ENCODE results near the gene NEGR1. TPM values are rescaled to one million over a fixed set of nuclear protein-coding genes. Genes with fewer than 3 reads are reported as not detected.

Gene NEGR1
- total RNA-seq, 1 experiment from 2014 or later = 0.44 TPM

- no peaks in the 10 kb centered on the region for H3F3A ChIP-seq (ENCODE audit: insufficient read depth, low read depth)
- no peak overlapping the region for H3K27ac ChIP-seq
- H2AFZ ChIP-seq = no peak overlapping the region
- no peak overlapping the region for H3K4me2 ChIP-seq
- H4K20me1 ChIP-seq (ENCODE audit: insufficient read depth) = no peaks in the 10 kb centered on the region
- H3K9me3 ChIP-seq (ENCODE audit: insufficient read depth, low read depth) = no peaks in the 10 kb centered on the region
- POLR2A ChIA-PET (ENCODE audit: unreplicated experiment) = no interaction called here
- H3K36me3 ChIP-seq (ENCODE audit: low read depth) = no peaks in the 10 kb centered on the region
- TF ChIP-seq, protein P1, sequence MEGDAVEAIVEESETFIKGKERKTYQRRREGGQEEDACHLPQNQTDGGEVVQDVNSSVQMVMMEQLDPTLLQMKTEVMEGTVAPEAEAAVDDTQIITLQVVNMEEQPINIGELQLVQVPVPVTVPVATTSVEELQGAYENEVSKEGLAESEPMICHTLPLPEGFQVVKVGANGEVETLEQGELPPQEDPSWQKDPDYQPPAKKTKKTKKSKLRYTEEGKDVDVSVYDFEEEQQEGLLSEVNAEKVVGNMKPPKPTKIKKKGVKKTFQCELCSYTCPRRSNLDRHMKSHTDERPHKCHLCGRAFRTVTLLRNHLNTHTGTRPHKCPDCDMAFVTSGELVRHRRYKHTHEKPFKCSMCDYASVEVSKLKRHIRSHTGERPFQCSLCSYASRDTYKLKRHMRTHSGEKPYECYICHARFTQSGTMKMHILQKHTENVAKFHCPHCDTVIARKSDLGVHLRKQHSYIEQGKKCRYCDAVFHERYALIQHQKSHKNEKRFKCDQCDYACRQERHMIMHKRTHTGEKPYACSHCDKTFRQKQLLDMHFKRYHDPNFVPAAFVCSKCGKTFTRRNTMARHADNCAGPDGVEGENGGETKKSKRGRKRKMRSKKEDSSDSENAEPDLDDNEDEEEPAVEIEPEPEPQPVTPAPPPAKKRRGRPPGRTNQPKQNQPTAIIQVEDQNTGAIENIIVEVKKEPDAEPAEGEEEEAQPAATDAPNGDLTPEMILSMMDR (conservative IDR thresholded peaks at IDR 0.05) = no peak
- no peak for TF ChIP-seq EZH2 (IDR thresholded peaks at IDR 0.05; ENCODE audit: low read depth)
- H3K4me1 ChIP-seq (replicated peaks; ENCODE audit: insufficient read depth) = no peaks in the 10 kb centered on the region
- no peaks in the 10 kb centered on the region for H3K27me3 ChIP-seq (ENCODE audit: insufficient read depth, low read depth)
- H3K9me2 ChIP-seq (ENCODE audit: insufficient read depth) = no peaks in the 10 kb centered on the region
- no TSS peak for BruUV-seq (replicated peaks)
- intact Hi-C loops (cut with micrococcal nuclease; ENCODE audit: unreplicated experiment) = no loop called here
- no peak overlapping the region for H3K4me3 ChIP-seq
- CTCF ChIA-PET = no interaction called here
- no peak for DNase-seq
- H3K79me2 ChIP-seq (ENCODE audit: low read depth) = no peaks in the 10 kb centered on the region
Observed at GRCh38 chr1:71667216-71667615, 615.1 kb downstream of the NEGR1 start.

DNA sequence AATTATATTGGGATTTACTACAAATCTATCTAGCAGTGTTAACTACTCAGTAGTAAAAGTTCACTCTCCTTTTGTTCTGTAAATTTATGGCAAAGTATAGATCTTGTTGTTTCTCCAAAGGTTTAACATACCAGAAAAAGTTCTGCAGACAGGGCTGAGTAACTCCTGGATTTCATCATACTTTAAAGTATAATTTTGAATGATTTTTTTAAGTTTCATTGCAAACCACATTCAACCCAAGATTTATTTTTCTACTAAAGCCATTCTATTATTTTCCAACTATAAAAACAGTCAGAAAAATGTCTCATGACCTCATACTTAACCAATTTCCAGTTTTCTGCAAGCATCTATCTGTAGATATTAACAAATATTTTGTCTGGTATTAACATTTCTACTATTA, 615.7 kb downstream of the NEGR1 start:
- Histone ChIP-seq H3K4me1 (replicated peaks; ENCODE audit: insufficient read depth) (no peaks in the 10 kb centered on the region), H3F3A (ENCODE audit: insufficient read depth, low read depth) (no peaks in the 10 kb centered on the region), H3K27ac (no peak overlapping the region), H2AFZ (no peak overlapping the region), H3K79me2 (ENCODE audit: low read depth) (no peaks in the 10 kb centered on the region), H3K4me2 (no peak overlapping the region), H4K20me1 (ENCODE audit: insufficient read depth) (no peaks in the 10 kb centered on the region), H3K4me3 (no peak overlapping the region), H3K27me3 (ENCODE audit: insufficient read depth, low read depth) (no peaks in the 10 kb centered on the region), H3K9me3 (ENCODE audit: insufficient read depth, low read depth) (no peaks in the 10 kb centered on the region), H3K36me3 (ENCODE audit: low read depth) (no peaks in the 10 kb centered on the region), H3K9me2 (ENCODE audit: insufficient read depth) (no peaks in the 10 kb centered on the region)
- intact Hi-C loops (cut with micrococcal nuclease; ENCODE audit: unreplicated experiment) = no loop called here
- no peak for TF ChIP-seq EZH2 (IDR thresholded peaks at IDR 0.05; ENCODE audit: low read depth)
- TF ChIP-seq, protein P1 (conservative IDR thresholded peaks at IDR 0.05) = no peak
- DNase-seq = no peak
- no TSS peak for BruUV-seq (replicated peaks)
- ChIA-PET POLR2A (ENCODE audit: unreplicated experiment) (no interaction called here), CTCF (no interaction called here)

DNA sequence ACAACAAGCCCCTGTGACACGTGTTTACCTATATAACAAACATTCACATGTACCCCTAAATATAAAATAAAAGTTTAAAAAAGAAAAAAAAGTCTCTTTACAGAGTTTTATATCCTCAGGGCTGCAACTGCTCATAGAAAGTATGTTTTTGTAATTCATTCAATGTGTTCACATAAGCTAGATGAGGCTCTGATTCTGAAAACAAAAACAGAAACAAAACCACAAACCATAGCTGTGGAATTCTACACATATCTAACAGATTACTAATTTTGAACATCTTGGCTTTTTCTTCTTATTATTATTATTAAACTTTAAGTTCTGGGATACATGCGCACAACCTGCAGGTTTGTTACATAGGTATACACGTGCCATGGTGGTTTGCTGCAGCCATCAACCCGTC, 621.9 kb downstream of the NEGR1 start:
- H4K20me1 ChIP-seq (ENCODE audit: insufficient read depth) = no peaks in the 10 kb centered on the region
- CTCF ChIA-PET = no interaction called here
- H3K4me2 ChIP-seq = no peak overlapping the region
- POLR2A ChIA-PET (ENCODE audit: unreplicated experiment) = no interaction called here
- no peaks in the 10 kb centered on the region for H3K79me2 ChIP-seq (ENCODE audit: low read depth)
- no peak for TF ChIP-seq EZH2 (IDR thresholded peaks at IDR 0.05; ENCODE audit: low read depth)
- TF ChIP-seq, protein P1 (conservative IDR thresholded peaks at IDR 0.05) = no peak
- no peak overlapping the region for H3K27ac ChIP-seq
- no peak for DNase-seq
- intact Hi-C loops (cut with micrococcal nuclease; ENCODE audit: unreplicated experiment) = no loop called here
- H3K27me3 ChIP-seq (ENCODE audit: insufficient read depth, low read depth) = no peaks in the 10 kb centered on the region
- H3K4me1 ChIP-seq (replicated peaks; ENCODE audit: insufficient read depth) = no peaks in the 10 kb centered on the region
- H3K36me3 ChIP-seq (ENCODE audit: low read depth) = no peaks in the 10 kb centered on the region
- H3K4me3 ChIP-seq = no peak overlapping the region
- H3F3A ChIP-seq (ENCODE audit: insufficient read depth, low read depth) = no peaks in the 10 kb centered on the region
- H3K9me3 ChIP-seq (ENCODE audit: insufficient read depth, low read depth) = no peaks in the 10 kb centered on the region
- no peaks in the 10 kb centered on the region for H3K9me2 ChIP-seq (ENCODE audit: insufficient read depth)
- no peak overlapping the region for H2AFZ ChIP-seq
- no TSS peak for BruUV-seq (replicated peaks)

Data from PC-9 (cell line).